Measurements from ENCODE around the gene ATP2B3. TPM values are rescaled to one million over a fixed set of nuclear protein-coding genes. Genes with fewer than 3 reads are reported as not detected.
A peak's percentile ranks its signal among the peaks of the same experiment; 100 is the strongest.

The ATP2B3 gene
- total and polyA plus RNA-seq, 9 of the 15 experiments (the other 6 are each of a cell fraction or from before 2014, with no cell fraction given): 0.04 TPM; not detected in 8

GRCh38 chrX:153474718-153475117, 42.7 kb upstream of the ATP2B3 start (continued):
- TF ChIP-seq NCOA2 (IDR thresholded peaks at IDR 0.05; ENCODE audit: partially characterized antibody in 2 of 2) (no peak), ZFPM2 (CRISPR knock-in tag; IDR thresholded peaks at IDR 0.05) (no peak), ZBTB43 (CRISPR knock-in tag; IDR thresholded peaks at IDR 0.05) (no peak), RNF219 (CRISPR knock-in tag; IDR thresholded peaks at IDR 0.05) (no peak), RFX7 (CRISPR knock-in tag; IDR thresholded peaks at IDR 0.05) (no peak), HLTF (IDR thresholded peaks at IDR 0.05) (no peak), ZBED1 (IDR thresholded peaks at IDR 0.05) (no peak), ZKSCAN1 (IDR thresholded peaks at IDR 0.05; ENCODE audit: low read depth, low read length) (no peak), ZC3H4 (CRISPR knock-in tag; IDR thresholded peaks at IDR 0.05; ENCODE audit: borderline replicate concordance) (no peak), VEZF1 (CRISPR knock-in tag; IDR thresholded peaks at IDR 0.05) (peak; percentile 66; the same call in 1 of the 2 replicates), ZNF134 (CRISPR knock-in tag; conservative IDR thresholded peaks at IDR 0.05) (no peak), CLOCK (CRISPR knock-in tag; IDR thresholded peaks at IDR 0.05; ENCODE audit: borderline replicate concordance) (no peak), MCM7 (IDR thresholded peaks at IDR 0.05) (no peak), RBFOX2 (IDR thresholded peaks at IDR 0.05; ENCODE audit: low read depth, low read length) (peak; percentile 61), ZNF511 (CRISPR knock-in tag; IDR thresholded peaks at IDR 0.05) (0 out of 2 replicates have a peak, but pooled peaks have one; percentile 28), TGIF2 (CRISPR knock-in tag; IDR thresholded peaks at IDR 0.05) (no peak), NRF1 (conservative IDR thresholded peaks at IDR 0.05 in 1 of 2, IDR thresholded peaks at IDR 0.05 in 1 of 2) (peak; percentile 62 to 70; a peak in 3 of 4 replicates), TAL1 (IDR thresholded peaks at IDR 0.05) (no peak), ZFX (CRISPR knock-in tag; IDR thresholded peaks at IDR 0.05) (0 out of 2 replicates have a peak, but pooled peaks have one; percentile 6), NELFE (IDR thresholded peaks at IDR 0.05; ENCODE audit: insufficient read depth, insufficient read length) (no peak), LARP7 (IDR thresholded peaks at IDR 0.05) (no peak), OTX1 (CRISPR knock-in tag; IDR thresholded peaks at IDR 0.05) (no peak), ZNF217 (CRISPR knock-in tag; IDR thresholded peaks at IDR 0.05) (no peak)

All from K562 (cell line).